Left renal cortex interstitium (tissue), 4 donors: ENCODE data around the gene TEDC2. TPM values are rescaled to one million over a fixed set of nuclear protein-coding genes. Genes with fewer than 3 reads are reported as not detected.
A peak's percentile ranks its signal among the peaks of the same experiment; 100 is the strongest.

ENCODE experiments used
- DNase-seq, 4 donors: peaks; one replicate each; pipeline ENCODE4 v3.0.0-alpha.2; 2013; ENCODE audit warnings: low read depth in 4 of 4, low spot score in 2 of 4, missing footprints in 1 of 4
- polyA plus RNA-seq, 4 donors: library from polyadenylated mRNA; unstranded; fragments of 120-200 nt; gene quantifications; one replicate each; pipeline ENCODE4 v1.2.1, GENCODE V29; 2013; ENCODE audit not compliant: insufficient read length in 4 of 4

Gene TEDC2
- polyA plus RNA-seq, 4 donors = 7.3 to 16.6 (median 12.2) TPM

DNA sequence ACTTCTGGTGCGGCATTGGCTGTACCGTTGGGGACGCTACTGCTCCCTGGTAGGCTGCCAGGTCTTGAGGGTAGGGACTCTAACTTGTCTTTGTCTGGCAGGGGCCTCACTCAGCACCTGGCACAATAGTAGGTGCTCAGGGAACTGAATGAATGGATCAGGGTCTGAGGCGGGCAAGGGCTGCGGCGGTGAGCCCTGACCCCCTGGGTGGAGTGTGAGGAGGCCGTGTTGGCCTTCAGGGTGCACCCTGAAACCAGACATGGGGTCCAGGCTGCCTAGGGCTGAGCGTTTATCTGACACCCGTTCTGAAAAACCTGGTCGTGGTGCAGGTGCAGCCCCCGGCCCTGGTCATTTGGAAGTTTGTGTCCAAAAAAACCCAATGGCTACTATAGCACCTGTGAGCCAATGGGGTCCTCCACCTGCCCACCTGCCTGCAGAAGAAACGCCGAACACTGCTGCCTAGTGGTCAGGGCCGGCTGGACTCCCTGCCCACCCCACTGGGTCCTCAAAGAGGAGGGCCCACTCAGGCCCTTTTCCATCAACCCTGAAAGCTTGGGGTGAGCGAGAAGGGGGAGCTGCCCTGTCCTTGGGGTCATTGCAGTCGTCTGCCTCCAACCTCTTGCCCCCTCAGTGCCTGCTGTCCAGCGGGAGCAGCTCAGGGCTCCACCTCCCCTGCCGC is 49.0 kb downstream of the TEDC2 start:
- DNase-seq = no peak

DNA sequence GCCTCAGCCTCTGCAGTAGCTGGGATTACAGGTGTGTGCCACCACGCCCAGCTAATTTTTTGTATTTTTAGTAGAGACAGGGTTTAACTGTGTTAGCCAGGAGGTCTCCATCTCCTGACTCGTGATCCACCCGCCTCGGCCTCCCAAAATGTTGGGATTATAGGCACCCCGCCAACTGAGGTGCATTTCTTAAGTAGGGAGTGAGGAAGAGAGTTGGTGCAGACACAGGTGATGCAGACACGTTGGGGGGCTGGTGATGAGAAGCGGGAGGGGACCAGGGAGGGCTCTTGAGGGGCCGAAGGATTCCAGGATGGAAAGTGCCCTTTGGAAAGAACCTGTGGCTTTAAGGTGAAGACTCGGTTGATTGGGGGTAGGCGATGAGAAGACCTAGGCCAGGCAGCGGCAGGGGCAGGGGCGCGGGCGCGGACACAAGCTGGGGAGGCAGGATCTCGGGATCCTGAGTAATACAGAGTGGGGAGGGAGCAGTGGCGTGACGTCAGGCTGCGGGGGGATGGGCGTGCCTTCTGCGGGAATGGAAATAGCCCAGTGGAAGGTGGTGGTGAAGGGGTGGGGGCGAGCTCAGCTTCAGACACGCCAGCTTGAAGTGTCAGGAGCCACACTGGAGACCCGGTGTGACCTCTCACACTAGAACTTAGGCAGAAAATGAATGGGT is 51.4 kb downstream of the TEDC2 start:
- no peak for DNase-seq

DNA sequence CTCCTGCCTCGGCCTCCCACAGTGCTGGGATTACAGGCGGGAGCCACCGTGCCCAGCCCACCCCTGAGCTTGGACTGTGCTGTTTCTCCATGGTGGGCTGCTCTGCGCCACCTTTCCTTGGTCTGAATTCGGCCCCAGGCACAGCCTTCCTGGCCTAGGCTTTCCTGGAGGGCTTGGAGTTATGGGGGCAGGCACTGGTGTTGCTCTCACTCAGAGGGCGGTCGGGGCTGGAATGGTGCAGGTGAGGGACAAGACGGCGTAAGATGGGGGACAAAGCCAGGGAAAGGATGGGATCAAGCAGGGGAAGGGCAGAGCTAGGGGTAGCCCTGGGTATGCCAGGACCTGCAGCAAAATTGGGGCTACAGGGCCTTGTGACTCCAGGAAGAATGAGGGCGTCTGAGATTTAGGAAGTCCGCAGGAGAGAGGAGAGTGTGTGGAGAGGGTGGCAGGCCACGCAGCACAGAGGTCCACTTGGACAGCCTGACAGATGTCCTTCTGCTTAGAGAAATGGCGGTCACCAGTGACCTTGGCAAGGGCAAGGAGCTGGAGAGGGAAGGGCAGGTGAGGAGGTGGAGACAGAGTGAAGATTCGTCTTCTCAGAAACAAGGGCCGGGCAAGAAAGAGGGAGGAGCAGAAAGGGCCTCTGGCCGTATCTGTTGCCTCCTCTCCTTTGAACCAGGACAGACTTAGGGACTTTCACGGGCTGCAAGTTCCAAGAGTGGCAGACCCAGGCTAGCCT is 52.3 kb downstream of the TEDC2 start:
- DNase-seq = no peak

DNA sequence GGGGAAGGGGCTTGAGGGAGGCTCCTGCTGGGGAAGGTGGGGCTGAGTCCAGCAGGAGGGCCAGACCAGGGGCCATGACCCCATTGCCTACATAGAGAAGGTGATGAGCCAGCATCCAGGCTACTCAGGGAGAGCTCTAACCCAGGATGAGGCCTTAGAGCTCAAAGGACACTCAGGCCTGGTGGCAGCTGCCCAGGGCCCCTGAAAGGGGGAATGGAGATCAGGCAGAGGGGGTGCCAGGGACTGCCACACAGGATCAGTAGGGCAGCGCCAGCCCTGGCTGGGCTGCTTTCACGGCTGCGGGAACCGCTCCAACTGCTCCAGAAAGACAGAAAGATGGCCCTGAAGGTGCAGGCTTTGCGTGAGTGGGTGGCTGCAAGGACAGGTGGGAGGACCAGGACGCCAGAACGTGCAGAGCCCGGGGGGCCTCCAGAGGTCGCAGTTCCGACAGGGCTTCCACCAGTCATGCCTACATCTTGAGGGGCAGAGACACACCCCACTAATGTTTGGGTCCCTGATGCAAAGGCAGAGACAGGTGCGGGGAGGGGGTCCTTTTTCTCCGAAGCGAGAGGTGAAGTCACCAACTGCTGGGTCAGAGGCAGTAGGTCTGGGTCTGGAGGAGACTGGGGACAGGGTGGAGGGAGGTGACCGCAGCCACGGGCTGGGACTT is 53.0 kb downstream of the TEDC2 start:
- DNase-seq = no peak

DNA sequence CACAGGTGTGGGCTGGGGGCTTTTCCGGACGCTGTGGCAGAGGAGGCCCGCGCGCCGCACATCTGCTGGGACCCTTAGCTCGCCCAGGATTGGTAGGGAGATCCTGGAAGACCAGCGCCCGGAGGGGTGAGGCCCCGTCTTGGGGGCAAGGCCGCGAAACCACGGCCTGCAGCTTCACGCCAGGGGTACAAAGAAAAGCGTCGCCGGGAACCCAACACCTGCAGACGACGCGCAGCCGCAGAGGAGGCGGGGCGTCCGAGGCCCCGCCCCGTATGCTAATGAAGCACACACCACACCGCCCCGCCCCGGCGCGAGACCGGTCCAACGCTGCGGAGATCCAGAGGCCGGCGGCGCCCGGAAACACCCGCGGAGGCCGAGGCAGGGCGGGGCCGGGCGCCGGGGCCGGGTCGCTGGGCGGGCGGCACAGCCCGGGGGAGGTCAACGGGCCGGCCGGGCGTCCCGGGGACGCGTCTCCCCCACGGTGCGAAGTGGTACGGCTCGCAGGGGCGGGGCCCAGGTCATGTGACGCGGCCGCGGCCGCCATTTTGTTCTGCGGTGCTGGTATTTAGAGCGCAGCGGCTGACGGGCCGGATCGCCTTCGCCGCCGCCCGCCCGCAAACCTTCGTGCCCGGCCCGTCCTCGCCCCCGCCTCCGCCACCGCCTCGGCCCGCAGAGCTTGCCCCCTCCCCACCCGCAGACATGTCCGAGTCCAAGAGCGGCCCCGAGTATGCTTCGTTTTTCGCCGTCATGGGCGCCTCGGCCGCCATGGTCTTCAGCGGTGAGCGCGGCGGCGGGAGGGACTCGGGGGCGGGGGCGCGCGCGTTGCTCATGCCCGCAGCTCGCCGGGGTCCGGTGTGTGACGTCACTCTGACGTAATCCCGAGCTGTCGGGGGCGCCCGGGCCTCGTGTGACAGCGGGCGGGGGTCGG is 53.8 kb downstream of the TEDC2 start, which contains the start of gene ATP6V0C:
Gene ATP6V0C, plus strand, starts transcription at position 548 of the 928 bp plus-strand sequence. Its CDS starts 152 bp downstream, at position 700.
- peak in 2 of 4 donors; percentile 84 to 87 for DNase-seq

Other genes with a start within 250 kb of the TEDC2 start
- 10 to 100 TPM in 1 of 4 donors, 1 to 10 TPM in 3; 3.5 to 11.6 (median 8.2) TPM for gene BRICD5, start 249.2 kb upstream of the TEDC2 start, polyA plus RNA-seq
- 10 to 100 TPM; 13.8 to 19.3 (median 17.4) TPM for gene PGP, start 245.3 kb upstream of the TEDC2 start, polyA plus RNA-seq
- 10 to 100 TPM; 14.7 to 25.8 (median 22.3) TPM for gene E4F1, start 236.5 kb upstream of the TEDC2 start, polyA plus RNA-seq
- 1 to 10 TPM in 3 of 4 donors, under 1 TPM in 1; 0.55 to 1.8 (median 1.2) TPM for gene DNASE1L2, start 223.7 kb upstream of the TEDC2 start, polyA plus RNA-seq
- 100 to 1,000 TPM in 1 of 4 donors, 10 to 100 TPM in 3; 60.0 to 104 (median 80.2) TPM for gene ECI1, start 208.5 kb upstream of the TEDC2 start, polyA plus RNA-seq
- gene RNPS1, start 192.0 kb upstream of the TEDC2 start, polyA plus RNA-seq = 100 to 1,000 TPM; 179 to 229 (median 214) TPM
- 1 to 10 TPM; 5.1 to 6.9 (median 6.1) TPM for gene ABCA3, start 119.4 kb upstream of the TEDC2 start, polyA plus RNA-seq
- 10 to 100 TPM in 3 of 4 donors, 1 to 10 TPM in 1; 8.8 to 14.1 (median 11.2) TPM for gene CCNF, start 30.7 kb upstream of the TEDC2 start, polyA plus RNA-seq
- 1 to 10 TPM; 1.9 to 5.0 (median 3.8) TPM for gene NTN3, start 11.2 kb downstream of the TEDC2 start, polyA plus RNA-seq
- 10 to 100 TPM; 14.1 to 24.4 (median 19.6) TPM for gene TBC1D24, start 15.0 kb downstream of the TEDC2 start, polyA plus RNA-seq
- gene ATP6V0C, start 53.8 kb downstream of the TEDC2 start, polyA plus RNA-seq = 100 to 1,000 TPM; 156 to 274 (median 248) TPM
- 10 to 100 TPM; 20.1 to 40.8 (median 31.6) TPM for gene AMDHD2, start 60.3 kb downstream of the TEDC2 start, polyA plus RNA-seq
- gene CEMP1, start 71.3 kb downstream of the TEDC2 start, polyA plus RNA-seq = 10 to 100 TPM in 1 of 4 donors, 1 to 10 TPM in 3; 3.0 to 10.9 (median 7.6) TPM
- gene PDPK1, start 77.9 kb downstream of the TEDC2 start, polyA plus RNA-seq = 10 to 100 TPM; 38.8 to 53.0 (median 49.2) TPM
- 10 to 100 TPM; 22.0 to 26.5 (median 23.4) TPM for gene KCTD5, start 222.4 kb downstream of the TEDC2 start, polyA plus RNA-seq